ENCODE measurements around the gene RHOT2.

RHOT2 gene

DNA sequence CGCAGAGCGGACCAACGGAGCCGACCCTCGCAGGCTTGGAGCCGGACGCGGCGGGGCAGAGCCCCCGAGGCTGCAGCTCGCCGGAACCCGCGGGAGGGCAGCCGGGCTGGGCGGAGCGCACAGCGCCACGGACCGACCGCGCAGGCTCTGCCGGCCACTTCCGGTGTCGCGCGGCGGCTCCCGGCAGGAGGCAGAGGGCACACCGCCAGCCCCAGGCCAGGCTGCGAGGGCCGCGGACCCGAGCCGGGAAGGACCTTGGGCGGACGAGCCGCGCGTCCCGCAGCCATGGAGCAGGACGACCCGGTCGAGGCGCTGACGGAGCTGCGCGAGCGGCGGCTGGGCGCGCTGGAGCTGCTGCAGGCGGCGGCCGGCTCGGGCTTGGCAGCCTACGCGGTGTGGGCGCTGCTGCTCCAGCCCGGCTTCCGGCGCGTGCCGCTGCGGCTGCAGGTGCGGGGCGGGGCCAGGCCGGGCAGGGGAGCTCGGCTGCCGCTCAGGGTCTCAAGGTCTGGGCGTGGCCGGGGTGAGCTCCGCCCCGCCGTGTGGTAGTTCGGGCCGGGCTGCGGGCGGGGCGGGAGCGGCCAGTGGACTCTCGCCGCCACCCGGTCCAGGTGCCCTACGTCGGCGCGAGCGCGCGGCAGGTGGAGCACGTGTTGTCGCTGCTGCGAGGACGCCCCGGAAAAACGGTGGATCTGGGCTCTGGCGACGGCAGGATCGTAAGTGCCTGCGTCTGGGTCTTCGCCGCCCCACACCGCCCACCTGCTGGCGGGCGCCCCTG is 53.2 kb downstream of the RHOT2 start, which contains the start of gene ANTKMT:
Gene ANTKMT (plus strand): TSS at position 157 of the 775 bp plus-strand sequence. CDS start 129 bp downstream, at position 286.
- Histone ChIP-seq H3K4me1 (ENCODE audit: control insufficient read depth in 1 of 2, insufficient read depth in 1 of 2, low read depth in 1 of 2, low read length in 1 of 2) (peaks cover 19 to 23% of the 10 kb centered on the region in 2 experiments), H3K4me3 (ENCODE audit: low read depth in 1 of 2, low read length in 1 of 2) (peak within 1 kb of the TSS; percentile 76 to 78), H3K36me3 (no peaks in the 10 kb centered on the region), H3K27me3 (peaks cover 68% of the 10 kb centered on the region), H3K27ac (peak within 1 kb of the TSS; percentile 69), H3K9me3 (no peaks in the 10 kb centered on the region)
- TF ChIP-seq, protein P1, sequence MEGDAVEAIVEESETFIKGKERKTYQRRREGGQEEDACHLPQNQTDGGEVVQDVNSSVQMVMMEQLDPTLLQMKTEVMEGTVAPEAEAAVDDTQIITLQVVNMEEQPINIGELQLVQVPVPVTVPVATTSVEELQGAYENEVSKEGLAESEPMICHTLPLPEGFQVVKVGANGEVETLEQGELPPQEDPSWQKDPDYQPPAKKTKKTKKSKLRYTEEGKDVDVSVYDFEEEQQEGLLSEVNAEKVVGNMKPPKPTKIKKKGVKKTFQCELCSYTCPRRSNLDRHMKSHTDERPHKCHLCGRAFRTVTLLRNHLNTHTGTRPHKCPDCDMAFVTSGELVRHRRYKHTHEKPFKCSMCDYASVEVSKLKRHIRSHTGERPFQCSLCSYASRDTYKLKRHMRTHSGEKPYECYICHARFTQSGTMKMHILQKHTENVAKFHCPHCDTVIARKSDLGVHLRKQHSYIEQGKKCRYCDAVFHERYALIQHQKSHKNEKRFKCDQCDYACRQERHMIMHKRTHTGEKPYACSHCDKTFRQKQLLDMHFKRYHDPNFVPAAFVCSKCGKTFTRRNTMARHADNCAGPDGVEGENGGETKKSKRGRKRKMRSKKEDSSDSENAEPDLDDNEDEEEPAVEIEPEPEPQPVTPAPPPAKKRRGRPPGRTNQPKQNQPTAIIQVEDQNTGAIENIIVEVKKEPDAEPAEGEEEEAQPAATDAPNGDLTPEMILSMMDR (IDR thresholded peaks at IDR 0.05), result peak; percentile 27

DNA sequence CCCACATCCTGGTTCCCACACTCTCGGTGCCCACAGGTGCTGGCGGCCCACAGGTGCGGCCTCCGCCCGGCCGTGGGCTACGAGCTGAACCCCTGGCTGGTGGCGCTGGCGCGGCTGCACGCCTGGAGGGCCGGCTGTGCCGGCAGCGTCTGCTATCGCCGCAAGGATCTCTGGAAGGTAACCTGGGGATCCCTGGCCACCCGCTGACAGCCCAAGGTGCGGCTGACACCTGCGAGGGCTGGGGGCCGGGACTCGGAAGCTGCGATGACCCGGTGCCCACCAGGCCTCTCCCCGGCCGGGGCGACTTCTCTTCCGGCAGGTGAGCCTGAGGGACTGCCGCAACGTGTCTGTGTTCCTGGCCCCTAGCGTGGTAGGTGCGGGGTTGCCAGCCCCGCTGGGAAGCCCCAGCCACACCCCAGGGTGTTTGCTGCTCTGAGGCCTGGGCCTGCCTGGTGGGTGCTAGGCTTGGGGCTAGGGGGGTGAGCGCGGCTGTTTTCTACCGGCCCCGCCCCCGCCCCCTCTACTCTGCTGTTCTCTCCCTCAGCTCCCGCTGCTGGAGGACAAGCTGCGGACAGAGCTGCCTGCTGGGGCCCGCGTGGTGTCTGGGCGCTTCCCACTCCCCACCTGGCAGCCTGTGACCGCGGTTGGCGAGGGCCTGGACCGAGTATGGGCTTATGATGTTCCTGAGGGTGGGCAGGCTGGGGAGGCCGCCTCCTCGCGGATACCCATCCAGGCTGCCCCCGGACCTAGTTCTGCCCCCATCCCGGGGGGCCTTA is 54.0 kb downstream of the RHOT2 start:
- TF ChIP-seq, protein P1 (IDR thresholded peaks at IDR 0.05), result no peak
- Histone ChIP-seq H3K9me3 (no peaks in the 10 kb centered on the region), H3K36me3 (no peaks in the 10 kb centered on the region), H3K27ac (peak overlapping the region; percentile 69), H3K4me3 (ENCODE audit: low read depth in 1 of 2, low read length in 1 of 2) (peak overlapping the region; percentile 76 to 78), H3K4me1 (ENCODE audit: control insufficient read depth in 1 of 2, insufficient read depth in 1 of 2, low read depth in 1 of 2, low read length in 1 of 2) (peaks cover 19 to 29% of the 10 kb centered on the region in 2 experiments), H3K27me3 (peaks cover 68% of the 10 kb centered on the region)

DNA sequence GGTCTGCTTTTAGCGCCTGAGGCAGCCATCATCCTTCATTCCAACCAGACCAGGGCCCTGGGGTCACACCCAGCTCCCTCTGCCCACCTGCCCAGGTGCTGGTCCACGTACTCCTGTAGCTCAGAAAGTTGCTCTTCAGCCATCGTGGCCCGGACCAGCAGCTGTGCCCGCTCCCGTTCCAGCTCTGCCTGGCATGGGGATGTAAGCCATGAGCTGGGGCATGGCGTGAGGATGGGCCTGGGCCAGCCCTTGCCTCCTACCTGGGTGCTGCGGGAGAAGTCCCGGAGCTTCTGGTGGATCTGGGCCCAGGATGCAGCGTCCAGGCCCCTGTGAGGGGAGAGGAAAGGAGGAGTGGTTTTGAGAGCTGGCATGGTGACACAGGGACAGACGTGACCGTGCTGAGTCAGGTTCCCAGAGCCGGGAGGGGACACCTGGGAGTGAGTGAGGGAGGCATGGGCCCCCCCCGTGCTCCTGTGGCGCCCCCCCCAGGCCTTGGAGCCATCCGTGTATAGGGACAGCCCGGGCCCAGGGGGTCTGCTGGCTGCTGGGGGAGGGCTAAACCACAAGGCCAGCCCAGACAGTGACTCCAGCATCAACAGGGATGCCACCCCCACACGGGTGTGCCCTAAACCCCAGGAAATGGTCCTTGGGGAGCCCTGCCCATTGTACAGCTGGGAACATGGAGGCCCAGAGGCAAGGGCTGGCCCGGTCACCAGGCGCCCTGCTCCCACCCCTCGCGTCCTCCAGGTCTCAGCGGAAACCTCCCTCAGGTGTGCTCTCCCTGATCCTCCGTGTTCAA is 55.1 kb downstream of the RHOT2 start:
- Histone ChIP-seq H3K4me3 (ENCODE audit: low read depth in 1 of 2, low read length in 1 of 2) (no peak overlapping the region), H3K36me3 (no peaks in the 10 kb centered on the region), H3K4me1 (ENCODE audit: control insufficient read depth in 1 of 2, insufficient read depth in 1 of 2, low read depth in 1 of 2, low read length in 1 of 2) (peaks cover 27 to 40% of the 10 kb centered on the region in 2 experiments), H3K27ac (no peak overlapping the region), H3K9me3 (no peaks in the 10 kb centered on the region), H3K27me3 (peaks cover 68% of the 10 kb centered on the region)
- TF ChIP-seq, protein P1 (IDR thresholded peaks at IDR 0.05), result no peak

DNA sequence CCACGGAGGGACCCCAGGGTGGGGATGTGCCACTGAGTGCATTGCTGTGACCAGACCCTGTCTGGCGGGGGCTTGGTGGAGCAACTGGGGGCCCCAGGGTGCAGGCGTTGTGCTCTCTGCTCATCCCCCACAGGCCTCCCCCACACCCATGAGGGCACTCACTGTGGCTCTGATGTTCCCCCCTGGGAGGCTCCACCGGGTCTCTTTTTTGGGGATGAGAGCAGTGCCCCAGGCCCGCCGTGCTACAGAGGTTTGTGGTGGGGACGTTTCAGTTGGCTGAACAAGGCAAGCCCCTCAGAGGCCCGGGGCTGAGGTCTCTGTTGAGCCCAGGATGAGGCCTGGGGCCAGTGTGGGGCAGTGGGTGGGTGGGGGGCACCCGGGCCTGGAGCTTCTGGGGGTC is 55.8 kb downstream of the RHOT2 start:
- Histone ChIP-seq H3K4me3 (ENCODE audit: low read depth in 1 of 2, low read length in 1 of 2) (no peak overlapping the region), H3K9me3 (no peaks in the 10 kb centered on the region), H3K36me3 (no peaks in the 10 kb centered on the region), H3K27me3 (peaks cover 68% of the 10 kb centered on the region), H3K27ac (no peak overlapping the region), H3K4me1 (ENCODE audit: control insufficient read depth in 1 of 2, insufficient read depth in 1 of 2, low read depth in 1 of 2, low read length in 1 of 2) (peaks cover 27 to 46% of the 10 kb centered on the region in 2 experiments)
- TF ChIP-seq, protein P1 (IDR thresholded peaks at IDR 0.05), result no peak
